ENCODE measurements around the gene SCGB3A1.

GRCh38 chr5:180612683-180613082, 21.4 kb upstream of the SCGB3A1 start:
- no peak for TF ChIP-seq CEBPB (IDR thresholded peaks at IDR 0.05)
- TF ChIP-seq RAD21 (IDR thresholded peaks at IDR 0.05; ENCODE audit: low read depth) = no peak
- no peak for TF ChIP-seq REST (IDR thresholded peaks at IDR 0.05; ENCODE audit: low read depth)
- TF ChIP-seq NFIC (IDR thresholded peaks at IDR 0.05) = no peak
- TF ChIP-seq EP300 (IDR thresholded peaks at IDR 0.05; ENCODE audit: borderline replicate concordance) = no peak
- no peak for TF ChIP-seq TAF1 (IDR thresholded peaks at IDR 0.05; ENCODE audit: low read depth)
- TF ChIP-seq ZBTB7A (IDR thresholded peaks at IDR 0.05; ENCODE audit: low read depth) = no peak
- no peak for TF ChIP-seq USF1 (IDR thresholded peaks at IDR 0.05)
- TF ChIP-seq FOXM1 (IDR thresholded peaks at IDR 0.05; ENCODE audit: borderline replicate concordance, low read depth) = no peak
- no peak for TF ChIP-seq EGR1 (IDR thresholded peaks at IDR 0.05)
- TF ChIP-seq TEAD4 (IDR thresholded peaks at IDR 0.05) = no peak

Data from Ishikawa (cell line).